Measurements from ENCODE around the gene FAM193A.
"Not testable (repeated sequence)": the region's sequence is repeated elsewhere in the genome, so short reads cannot be mapped to it uniquely, and the experiment has no call there.

The FAM193A gene

GRCh38 chr4:2691313-2691712, 154.9 kb downstream of the FAM193A start:
- DNase-seq (ENCODE audit: low spot score): no peak

- DNase-seq (ENCODE audit: low spot score): no peak
Measured at GRCh38 chr4:2691952-2692435, 155.5 kb downstream of the FAM193A start.

- DNase-seq (ENCODE audit: low spot score): peak; percentile 7
Measured at GRCh38 chr4:2694691-2695090, 158.2 kb downstream of the FAM193A start.

- DNase-seq (ENCODE audit: low spot score): no peak
Measured at GRCh38 chr4:2695346-2696060, 159.1 kb downstream of the FAM193A start.

- DNase-seq (ENCODE audit: low spot score): no peak
Measured at GRCh38 chr4:2696423-2696822, 160.0 kb downstream of the FAM193A start.

- no peak for DNase-seq (ENCODE audit: low spot score)
Measured at GRCh38 chr4:2697995-2698414, 161.6 kb downstream of the FAM193A start.

GRCh38 chr4:2698504-2698903, 162.1 kb downstream of the FAM193A start:
- DNase-seq (ENCODE audit: low spot score): no peak

GRCh38 chr4:2698951-2699505, 162.6 kb downstream of the FAM193A start:
- no peak for DNase-seq (ENCODE audit: low spot score)

- no peak for DNase-seq (ENCODE audit: low spot score)
Measured at GRCh38 chr4:2699534-2699933, 163.1 kb downstream of the FAM193A start.

- no peak for DNase-seq (ENCODE audit: low spot score)
Measured at GRCh38 chr4:2700031-2700430, 163.6 kb downstream of the FAM193A start.

GRCh38 chr4:2702361-2702760, 165.9 kb downstream of the FAM193A start:
- DNase-seq (ENCODE audit: low spot score): no peak

- DNase-seq (ENCODE audit: low spot score): no peak
Measured at GRCh38 chr4:2702770-2703169, 166.3 kb downstream of the FAM193A start.

GRCh38 chr4:2712261-2712842, 175.9 kb downstream of the FAM193A start:
- DNase-seq (ENCODE audit: low spot score): no peak

GRCh38 chr4:2713337-2713736, 176.9 kb downstream of the FAM193A start:
- no peak for DNase-seq (ENCODE audit: low spot score)

GRCh38 chr4:2714061-2714770, 177.8 kb downstream of the FAM193A start:
- DNase-seq (ENCODE audit: low spot score): no peak

GRCh38 chr4:2714918-2715317, 178.5 kb downstream of the FAM193A start:
- no peak for DNase-seq (ENCODE audit: low spot score)

GRCh38 chr4:2715426-2715825, 179.0 kb downstream of the FAM193A start:
- no peak for DNase-seq (ENCODE audit: low spot score)

GRCh38 chr4:2716236-2716635, 179.8 kb downstream of the FAM193A start:
- no peak for DNase-seq (ENCODE audit: low spot score)

- DNase-seq (ENCODE audit: low spot score): no peak
Measured at GRCh38 chr4:2721586-2721985, 185.1 kb downstream of the FAM193A start.

GRCh38 chr4:2722033-2722432, 185.6 kb downstream of the FAM193A start:
- DNase-seq (ENCODE audit: low spot score): no peak

- DNase-seq (ENCODE audit: low spot score): no peak
Measured at GRCh38 chr4:2723751-2724150, 187.3 kb downstream of the FAM193A start.

GRCh38 chr4:2725380-2725779, 188.9 kb downstream of the FAM193A start:
- DNase-seq (ENCODE audit: low spot score): no peak

GRCh38 chr4:2726881-2727280, 190.4 kb downstream of the FAM193A start:
- not testable (repeated sequence) for DNase-seq (ENCODE audit: low spot score)

All from COLO829 (cell line).